ENCODE data around the gene KIDINS220. TPM values are rescaled to one million over a fixed set of nuclear protein-coding genes. Genes with fewer than 3 reads are reported as not detected.

The KIDINS220 gene
- total RNA-seq, 1 experiment from 2014 or later: 29.3 TPM

GRCh38 chr2:8835279-8835678 is 2.1 kb downstream of the KIDINS220 start:
- Histone ChIP-seq H2AFZ (ENCODE audit: low read length) (no peak overlapping the region), H2BK12ac (ENCODE audit: insufficient read length, low read depth, low read length) (no peak overlapping the region), H3K23ac (ENCODE audit: insufficient read length, low read depth, low read length) (no peak overlapping the region), H3K4me2 (ENCODE audit: insufficient read depth, insufficient read length, low read length) (no peak overlapping the region), H3K9me3 (ENCODE audit: control insufficient read depth, low read depth, low read length) (no peaks in the 10 kb centered on the region), H2BK15ac (ENCODE audit: low read depth, low read length) (no peak overlapping the region), H2AK5ac (ENCODE audit: insufficient read length, low read length) (no peak overlapping the region), H3K79me2 (ENCODE audit: insufficient read depth, low read length) (0 out of 2 replicates have a peak, but pooled peaks cover 2% of the 10 kb centered on the region), H3K9ac (ENCODE audit: extremely low read depth, insufficient read length, low read length) (no peak overlapping the region), H4K5ac (ENCODE audit: insufficient read length, low read depth, low read length) (no peak overlapping the region), H3K18ac (ENCODE audit: insufficient read length, low read depth, low read length) (no peak overlapping the region), H3K14ac (ENCODE audit: insufficient read depth, low read length) (no peak overlapping the region), H2BK5ac (ENCODE audit: insufficient read length, low read length) (no peak overlapping the region), H3K79me1 (ENCODE audit: insufficient read depth, low read depth, low read length, poor library complexity, severe bottlenecking) (no peaks in the 10 kb centered on the region), H4K8ac (replicated peaks; ENCODE audit: insufficient read length, low read depth, low read length) (no peak overlapping the region), H3K23me2 (ENCODE audit: insufficient read length, low read depth, low read length, poor library complexity, severe bottlenecking) (peaks cover 5% of the 10 kb centered on the region), H3K27me3 (ENCODE audit: insufficient read depth, low read length) (no peaks in the 10 kb centered on the region), H3K4ac (ENCODE audit: low read depth, low read length) (no peak overlapping the region), H3K27ac (ENCODE audit: insufficient read length, low read depth, low read length) (no peak overlapping the region), H4K91ac (ENCODE audit: insufficient read length, low read depth, low read length) (no peak overlapping the region), H3K4me1 (ENCODE audit: insufficient read depth, low read length) (peaks cover 2% of the 10 kb centered on the region; the same call in 1 of the 2 replicates), H3K56ac (ENCODE audit: insufficient read length, low read depth, low read length) (no peak overlapping the region), H3T11ph (ENCODE audit: low read length) (no peak overlapping the region), H4K20me1 (ENCODE audit: control insufficient read depth, insufficient read depth, insufficient read length) (no peaks in the 10 kb centered on the region), H2BK20ac (ENCODE audit: low read depth, low read length, poor library complexity, severe bottlenecking) (no peak overlapping the region), H2BK120ac (ENCODE audit: low read depth, low read length, poor library complexity, severe bottlenecking) (no peak overlapping the region)
- peaks cover 18 to 24% of the 10 kb centered on the region in 2 experiments for H3K4me1 Mint-ChIP-seq
- no peak for TF ChIP-seq CTCF (conservative IDR thresholded peaks at IDR 0.05)
- no peaks in the 10 kb centered on the region for H3K36me3 Mint-ChIP-seq (ENCODE audit: insufficient read depth in 1 of 3, low read depth in 3 of 3)
- peak overlapping the region in 1 of 2 experiments; percentile 15; a peak in 1 of 5 replicates for H3K4me3 Mint-ChIP-seq
- DNase-seq: no peak
- H3K27ac Mint-ChIP-seq: no peak overlapping the region
- H3K27me3 Mint-ChIP-seq (ENCODE audit: low read depth): no peaks in the 10 kb centered on the region; the same call in 1 of the 2 replicates
- no peaks in the 10 kb centered on the region for H3K9me3 Mint-ChIP-seq
